ENCODE measurements around the gene PHKB.
"Not testable (repeated sequence)": the region's sequence is repeated elsewhere in the genome, so short reads cannot be mapped to it uniquely, and the experiment has no call there.

The PHKB gene

DNA sequence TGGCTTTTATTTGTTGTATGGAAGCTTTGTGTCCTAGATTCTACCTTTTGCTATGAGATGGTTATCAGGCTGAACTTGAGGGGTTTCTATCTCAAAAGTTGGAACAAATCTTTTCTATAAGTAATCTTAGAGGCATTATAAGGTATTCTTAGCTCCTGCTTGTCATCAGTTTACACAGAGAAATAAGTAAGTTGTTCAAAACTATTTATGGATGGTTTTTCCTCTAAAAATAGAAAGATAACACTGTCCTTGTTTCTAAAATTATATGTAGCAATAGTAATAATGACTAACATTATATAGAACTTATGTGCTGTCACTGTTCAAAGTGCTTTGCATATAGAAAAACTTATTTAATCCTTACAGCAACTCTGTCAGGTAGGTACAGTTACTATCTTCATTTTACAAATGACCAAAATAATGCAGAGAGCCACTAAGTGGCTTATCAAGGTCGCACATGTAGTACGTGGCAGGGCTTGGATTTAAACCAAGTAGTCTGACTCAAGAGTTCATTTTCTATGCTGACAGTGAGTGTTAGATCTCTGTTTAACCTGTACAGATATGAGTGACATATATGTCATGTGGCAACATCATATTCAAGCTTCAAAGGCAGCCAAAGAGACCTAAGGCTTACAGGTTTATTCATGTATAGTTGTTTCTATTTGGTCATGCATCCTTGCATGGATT lies 59.0 kb downstream of the PHKB start:
- TF ChIP-seq, protein P1, sequence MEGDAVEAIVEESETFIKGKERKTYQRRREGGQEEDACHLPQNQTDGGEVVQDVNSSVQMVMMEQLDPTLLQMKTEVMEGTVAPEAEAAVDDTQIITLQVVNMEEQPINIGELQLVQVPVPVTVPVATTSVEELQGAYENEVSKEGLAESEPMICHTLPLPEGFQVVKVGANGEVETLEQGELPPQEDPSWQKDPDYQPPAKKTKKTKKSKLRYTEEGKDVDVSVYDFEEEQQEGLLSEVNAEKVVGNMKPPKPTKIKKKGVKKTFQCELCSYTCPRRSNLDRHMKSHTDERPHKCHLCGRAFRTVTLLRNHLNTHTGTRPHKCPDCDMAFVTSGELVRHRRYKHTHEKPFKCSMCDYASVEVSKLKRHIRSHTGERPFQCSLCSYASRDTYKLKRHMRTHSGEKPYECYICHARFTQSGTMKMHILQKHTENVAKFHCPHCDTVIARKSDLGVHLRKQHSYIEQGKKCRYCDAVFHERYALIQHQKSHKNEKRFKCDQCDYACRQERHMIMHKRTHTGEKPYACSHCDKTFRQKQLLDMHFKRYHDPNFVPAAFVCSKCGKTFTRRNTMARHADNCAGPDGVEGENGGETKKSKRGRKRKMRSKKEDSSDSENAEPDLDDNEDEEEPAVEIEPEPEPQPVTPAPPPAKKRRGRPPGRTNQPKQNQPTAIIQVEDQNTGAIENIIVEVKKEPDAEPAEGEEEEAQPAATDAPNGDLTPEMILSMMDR (IDR thresholded peaks at IDR 0.05; ENCODE audit: extremely low read depth, insufficient read depth, missing control alignments): no peak
- DNase-seq (ENCODE audit: low spot score): no peak
- in situ Hi-C loops (cut with MboI; ENCODE audit: low pct_unique_long_range_greater_than_20kb, low sequenced_read_pairs, unreplicated experiment): no loop called here

DNA sequence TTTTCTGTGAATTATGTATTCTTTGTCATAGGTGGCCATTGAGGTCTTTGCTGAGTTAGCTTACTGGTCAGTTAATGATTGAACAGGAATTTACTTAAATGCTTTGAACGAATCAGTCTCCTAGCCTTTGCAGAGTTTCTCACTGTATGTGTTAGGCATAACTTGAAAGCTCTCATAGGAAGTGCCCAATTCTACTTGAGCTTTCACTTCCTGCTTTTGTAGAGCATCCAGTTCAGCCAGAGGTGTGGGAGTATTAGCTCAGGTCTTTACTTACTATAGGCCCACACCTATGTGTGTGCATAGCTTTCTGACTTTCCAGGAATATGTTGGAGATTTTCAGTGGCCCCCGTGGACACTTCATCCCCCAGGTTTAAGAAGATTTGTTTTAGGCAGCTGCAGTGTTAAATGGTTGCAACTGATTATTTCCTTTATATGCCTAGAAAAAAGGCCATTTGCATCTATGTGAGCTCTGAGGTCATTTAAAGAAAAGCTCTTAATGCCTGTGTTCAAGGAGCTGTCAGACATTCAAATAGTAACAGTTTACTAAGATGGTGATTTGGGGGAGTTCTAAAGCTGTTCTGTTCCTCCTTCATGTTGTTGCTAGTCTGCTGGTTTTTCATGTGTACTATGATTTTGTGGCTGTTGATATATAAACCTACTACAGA lies 62.3 kb downstream of the PHKB start:
- TF ChIP-seq, protein P1 (IDR thresholded peaks at IDR 0.05; ENCODE audit: extremely low read depth, insufficient read depth, missing control alignments): no peak
- in situ Hi-C loops (cut with MboI; ENCODE audit: low pct_unique_long_range_greater_than_20kb, low sequenced_read_pairs, unreplicated experiment): no loop called here
- DNase-seq (ENCODE audit: low spot score): peak; percentile 53

DNA sequence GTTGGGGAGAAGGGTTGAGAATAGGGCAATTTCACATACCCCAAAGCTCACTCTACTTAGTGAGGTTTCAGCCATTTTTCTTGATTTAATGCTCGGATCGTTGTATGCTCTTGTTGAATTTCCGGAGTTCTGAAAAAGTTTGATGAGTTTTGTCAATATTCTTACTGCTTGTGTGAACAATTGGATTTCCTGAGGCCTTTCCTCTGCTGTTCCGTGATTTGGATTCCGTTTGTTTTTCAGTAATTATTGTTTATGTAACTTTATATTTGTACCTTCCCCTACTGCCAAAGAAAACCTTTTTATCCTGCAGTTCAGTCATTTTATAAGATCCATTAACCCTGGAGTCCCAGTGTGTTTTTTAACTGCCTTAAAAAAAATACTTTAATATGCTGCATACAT lies 62.9 kb downstream of the PHKB start:
- in situ Hi-C loops (cut with MboI; ENCODE audit: low pct_unique_long_range_greater_than_20kb, low sequenced_read_pairs, unreplicated experiment): no loop called here
- no peak for DNase-seq (ENCODE audit: low spot score)

GRCh38 chr16:47528431-47528830 lies 67.3 kb downstream of the PHKB start:
- TF ChIP-seq, protein P1 (IDR thresholded peaks at IDR 0.05; ENCODE audit: extremely low read depth, insufficient read depth, missing control alignments): no peak
- in situ Hi-C loops (cut with MboI; ENCODE audit: low pct_unique_long_range_greater_than_20kb, low sequenced_read_pairs, unreplicated experiment): no loop called here
- DNase-seq (ENCODE audit: low spot score): no peak

More for the DNA sequence above, 62.9 kb downstream of the PHKB start:
- TF ChIP-seq, protein P1 (IDR thresholded peaks at IDR 0.05; ENCODE audit: extremely low read depth, insufficient read depth, missing control alignments): no peak

GRCh38 chr16:47533744-47534292 lies 72.7 kb downstream of the PHKB start:
- no peak for DNase-seq (ENCODE audit: low spot score)
- in situ Hi-C loops (cut with MboI; ENCODE audit: low pct_unique_long_range_greater_than_20kb, low sequenced_read_pairs, unreplicated experiment): no loop called here
- TF ChIP-seq, protein P1 (IDR thresholded peaks at IDR 0.05; ENCODE audit: extremely low read depth, insufficient read depth, missing control alignments): no peak

DNA sequence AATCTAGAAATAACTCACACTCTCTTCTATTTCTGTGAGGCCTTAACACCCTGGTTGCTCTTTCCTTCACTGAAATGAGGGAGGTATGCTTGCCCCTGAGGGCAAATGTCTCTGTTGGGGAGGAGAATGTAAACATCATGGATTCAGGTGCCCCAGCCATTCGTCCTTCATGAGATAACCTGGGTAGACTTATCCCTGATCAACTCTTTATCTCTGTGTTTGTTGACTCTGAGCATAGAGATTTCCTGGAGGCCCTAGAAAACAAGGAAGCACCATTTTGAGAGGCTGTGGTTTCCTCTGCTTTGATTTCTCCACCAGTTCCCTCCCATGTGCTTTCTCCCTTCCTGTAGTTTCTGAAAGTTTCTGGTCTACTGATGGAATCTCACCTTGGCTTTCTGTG lies 77.3 kb downstream of the PHKB start:
- in situ Hi-C loops (cut with MboI; ENCODE audit: low pct_unique_long_range_greater_than_20kb, low sequenced_read_pairs, unreplicated experiment): no loop called here
- TF ChIP-seq, protein P1 (IDR thresholded peaks at IDR 0.05; ENCODE audit: extremely low read depth, insufficient read depth, missing control alignments): no peak
- DNase-seq (ENCODE audit: low spot score): no peak

DNA sequence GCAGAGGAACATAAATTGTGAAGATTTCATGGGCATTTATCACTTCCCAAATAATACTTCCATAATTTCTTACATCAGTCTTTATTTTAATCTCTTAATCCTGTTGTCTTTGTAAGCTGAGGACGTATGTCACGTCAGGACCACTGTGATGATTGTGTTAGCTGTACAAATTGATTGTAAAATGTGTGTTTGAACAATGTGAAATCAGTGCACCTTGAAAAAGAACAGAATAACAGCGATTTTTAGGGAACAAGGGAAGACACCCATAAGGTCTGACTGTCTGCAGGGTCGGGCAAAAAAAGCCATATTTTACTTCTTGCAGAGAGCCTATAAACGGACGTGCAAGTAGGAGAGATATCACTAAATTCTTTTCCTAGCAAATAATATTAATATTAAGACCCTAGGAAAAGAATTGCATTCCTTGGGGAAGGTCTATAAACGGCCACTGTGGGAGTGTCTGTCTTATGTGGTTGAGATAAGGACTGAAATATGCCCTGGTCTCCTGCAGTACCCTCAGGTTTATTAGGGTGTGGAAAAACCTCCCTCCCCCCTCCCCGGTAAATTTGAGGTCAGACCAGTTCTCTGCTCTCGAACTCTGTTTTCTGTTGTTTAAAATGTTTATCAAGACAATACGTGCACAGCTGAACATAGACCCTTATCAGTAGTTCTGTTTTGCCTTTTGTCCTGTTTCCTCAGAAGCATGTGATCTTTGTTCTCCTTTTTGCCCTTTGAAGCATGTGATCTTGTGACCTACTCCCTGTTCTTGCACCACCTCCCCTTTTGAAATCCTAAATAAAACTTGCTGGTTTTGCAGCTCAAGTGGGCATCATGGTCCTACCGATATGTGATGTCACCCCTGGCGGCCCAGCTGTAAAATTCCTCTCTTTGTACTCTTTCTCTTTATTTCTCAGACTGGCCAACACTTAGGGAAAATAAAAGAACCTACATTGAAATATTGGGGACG lies 78.9 kb downstream of the PHKB start:
- in situ Hi-C loops (cut with MboI; ENCODE audit: low pct_unique_long_range_greater_than_20kb, low sequenced_read_pairs, unreplicated experiment); DNase-seq (ENCODE audit: low spot score): not testable (repeated sequence)

DNA sequence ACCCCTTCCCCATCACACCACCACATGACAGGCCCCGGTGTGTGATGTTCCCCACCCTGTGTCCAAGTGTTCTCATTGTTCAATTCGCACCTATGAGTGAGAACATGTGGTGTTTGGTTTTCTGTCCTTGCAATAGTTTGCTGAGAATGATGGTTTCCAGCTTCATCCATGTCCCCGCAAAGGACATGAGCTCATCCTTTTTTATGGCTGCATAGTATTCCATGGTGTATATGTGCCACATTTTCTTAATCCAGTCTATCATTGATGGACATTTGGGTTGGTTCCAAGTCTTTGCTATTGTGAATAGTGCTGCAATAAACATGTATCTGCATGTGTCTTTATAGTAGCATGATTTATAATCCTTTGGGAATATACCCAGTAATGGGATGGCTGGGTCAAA lies 80.0 kb downstream of the PHKB start:
- in situ Hi-C loops (cut with MboI; ENCODE audit: low pct_unique_long_range_greater_than_20kb, low sequenced_read_pairs, unreplicated experiment); DNase-seq (ENCODE audit: low spot score): not testable (repeated sequence)

DNA sequence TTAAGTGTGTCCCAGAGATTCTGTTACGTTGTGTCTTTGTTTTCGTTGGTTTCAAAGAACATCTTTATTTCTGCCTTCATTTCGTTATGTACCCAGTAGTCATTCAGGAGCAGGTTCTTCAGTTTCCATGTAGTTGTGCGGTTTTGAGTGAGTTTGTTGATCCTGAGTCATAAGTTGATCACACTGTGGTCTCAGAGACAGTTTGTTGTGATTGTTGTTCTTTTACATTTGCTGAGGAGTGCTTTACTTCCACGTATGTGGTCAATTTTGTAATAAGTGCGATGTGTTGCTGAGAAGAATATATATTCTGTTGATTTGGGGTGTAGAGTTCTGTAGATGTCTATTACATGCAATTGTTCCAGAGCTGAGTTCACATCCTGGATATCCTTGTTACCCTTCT lies 83.1 kb downstream of the PHKB start:
- in situ Hi-C loops (cut with MboI; ENCODE audit: low pct_unique_long_range_greater_than_20kb, low sequenced_read_pairs, unreplicated experiment); DNase-seq (ENCODE audit: low spot score): not testable (repeated sequence)

Measured in GM13977 (cell line).